GM12865 (cell line): ENCODE measurements around the gene ILDR1.

Experiments
- DNase-seq: peaks from one replicate; pipeline ENCODE4 v3.0.0; 2010; ENCODE audit warnings: low read depth
- H3K4me3 ChIP-seq: 2 replicates; pipeline ENCODE4 v1.5.1; 2011; ENCODE audit warnings: mild to moderate bottlenecking, low read depth, low read length, control low read depth
- CTCF ChIP-seq: IDR thresholded peaks from 2 replicates; pipeline ENCODE4 v1.5.1; 2011; ENCODE audit warnings: low read length, control low read depth, low read depth, inconsistent platforms; ENCODE audit not compliant: insufficient read depth; ENCODE audit errors: missing control alignments

The ILDR1 gene

DNA sequence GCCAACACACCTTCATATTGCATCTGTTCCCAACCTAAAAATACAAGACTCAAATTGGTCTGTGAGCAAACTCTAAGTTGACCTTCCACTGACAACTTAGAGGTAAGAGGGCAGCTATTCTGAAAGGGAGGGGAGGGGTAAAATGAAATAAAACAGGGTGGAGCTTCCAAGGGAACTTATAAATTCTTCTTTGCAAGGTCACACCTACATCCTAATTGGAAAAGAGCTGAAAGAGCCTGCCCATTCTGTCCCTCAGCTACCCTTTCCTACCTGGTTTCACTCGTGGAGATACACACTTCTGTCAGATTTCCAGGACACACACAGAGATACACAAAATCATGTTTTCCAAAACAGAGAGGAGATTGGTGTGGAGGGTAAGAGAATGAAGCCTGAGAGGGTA is 1.0 kb downstream of the ILDR1 start:
- H3K4me3 ChIP-seq, result peak overlapping the region; percentile 54
- DNase-seq, result no peak
- TF ChIP-seq CTCF, result no peak

- no peak overlapping the region for H3K4me3 ChIP-seq
- DNase-seq, result peak; percentile 58
- no peak for TF ChIP-seq CTCF
These were observed 2.6 kb downstream of the ILDR1 start for GRCh38 chr3:122019493-122019892.

GRCh38 chr3:122014741-122015140 is 7.3 kb downstream of the ILDR1 start:
- no peak for TF ChIP-seq CTCF
- DNase-seq, result peak; percentile 92
- H3K4me3 ChIP-seq, result no peak overlapping the region

GRCh38 chr3:122013448-122013925 is 8.6 kb downstream of the ILDR1 start:
- DNase-seq, result no peak
- H3K4me3 ChIP-seq, result no peak overlapping the region; the same call in 1 of the 2 replicates
- TF ChIP-seq CTCF, result no peak

GRCh38 chr3:122012821-122013220 is 9.2 kb downstream of the ILDR1 start:
- H3K4me3 ChIP-seq, result peak overlapping the region; percentile 1; the same call in 1 of the 2 replicates
- DNase-seq, result peak; percentile 64
- TF ChIP-seq CTCF, result no peak

GRCh38 chr3:122011396-122011795 is 10.7 kb downstream of the ILDR1 start:
- no peak for TF ChIP-seq CTCF
- DNase-seq, result no peak
- peak overlapping the region; percentile 36 for H3K4me3 ChIP-seq

DNA sequence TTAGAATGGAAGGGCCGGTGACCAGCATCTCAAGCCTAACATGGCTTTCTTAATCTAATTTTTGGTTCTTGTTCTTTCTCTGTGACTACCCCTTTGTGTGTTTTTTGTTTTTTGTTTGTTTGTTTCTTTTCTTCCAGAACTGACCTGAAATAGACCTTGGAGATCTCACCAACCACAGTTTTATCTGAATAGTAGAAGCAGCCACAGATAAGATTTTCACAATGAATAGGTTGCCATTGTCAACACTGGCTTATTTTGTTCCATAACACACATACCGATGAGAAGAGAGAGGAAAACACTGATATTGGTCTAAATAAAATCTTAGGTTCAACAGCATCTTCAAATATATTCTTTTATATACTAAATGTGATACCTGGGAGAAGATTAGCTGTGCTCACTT is 11.5 kb downstream of the ILDR1 start:
- no peak for DNase-seq

More for the DNA sequence above, 11.5 kb downstream of the ILDR1 start:
- TF ChIP-seq CTCF, result no peak
- H3K4me3 ChIP-seq, result peak overlapping the region; percentile 36
